Liver (tissue), 9 donors: ENCODE measurements around the gene PABPN1L. TPM values are rescaled to one million over a fixed set of nuclear protein-coding genes. Genes with fewer than 3 reads are reported as not detected.

Experiments
- DNase-seq: peaks from one replicate; pipeline ENCODE4 v3.0.0-alpha.2; 2017; ENCODE audit warnings: low spot score
- H3K27ac ChIP-seq, 2 donors: one replicate each; pipeline ENCODE4 v1.7.0; 2013; ENCODE audit warnings: inconsistent platforms in 2 of 2, low read length in 2 of 2, control low read depth in 1 of 2, low read depth in 1 of 2, mild to moderate bottlenecking in 1 of 2
- H3K27me3 ChIP-seq, 4 donors: one replicate each; pipeline versions ENCODE4 v1.6.1 to v1.7.0; 2013; ENCODE audit warnings: low read length in 3 of 4, inconsistent platforms in 1 of 4, mild to moderate bottlenecking in 1 of 4, moderate library complexity in 1 of 4; ENCODE audit not compliant: control insufficient read depth in 4 of 4, insufficient read depth in 4 of 4
- H3K36me3 ChIP-seq, 4 donors: one replicate each; pipeline versions ENCODE4 v1.6.1 to v1.7.0; 2013; ENCODE audit warnings: low read length in 3 of 4, mild to moderate bottlenecking in 3 of 4, low read depth in 1 of 4, moderate library complexity in 1 of 4; ENCODE audit not compliant: control insufficient read depth in 4 of 4, insufficient read depth in 3 of 4
- H3K4me1 ChIP-seq, 4 donors: one replicate each; pipeline versions ENCODE4 v1.6.1 to v1.7.0; 2013; ENCODE audit warnings: low read length in 3 of 4, mild to moderate bottlenecking in 3 of 4, moderate library complexity in 1 of 4; ENCODE audit not compliant: control insufficient read depth in 4 of 4, insufficient read depth in 4 of 4
- H3K4me3 ChIP-seq, 3 donors: one replicate each; pipeline versions ENCODE4 v1.6.1 to v1.7.0; 2013; ENCODE audit warnings: low read length in 3 of 3, control low read depth in 1 of 3, low read depth in 1 of 3, mild to moderate bottlenecking in 1 of 3
- H3K9ac ChIP-seq, 2 donors: one replicate each; pipeline ENCODE4 v1.7.0; 2013; ENCODE audit warnings: low read length in 2 of 2, mild to moderate bottlenecking in 2 of 2, moderate library complexity in 2 of 2, control low read depth in 1 of 2, low read depth in 1 of 2
- H3K9me3 ChIP-seq, 4 donors: one replicate each; pipeline versions ENCODE4 v1.6.1 to v1.7.0; 2013; ENCODE audit warnings: low read length in 3 of 4; ENCODE audit not compliant: control insufficient read depth in 4 of 4
- FOXA2 ChIP-seq: IDR thresholded peaks from 2 replicates; pipeline ENCODE4 v1.6.1; 2016; ENCODE audit warnings: antibody characterized with exemption
- GABPA ChIP-seq, 2 donors: IDR thresholded peaks in 1 of 2; conservative IDR thresholded peaks in 1 of 2; 2 replicates each; pipeline ENCODE4 v1.6.1; 2016; ENCODE audit warnings: antibody characterized with exemption in 2 of 2, mild to moderate bottlenecking in 1 of 2, moderate library complexity in 1 of 2
- HNF4A ChIP-seq, 2 donors: conservative IDR thresholded peaks; 2 replicates each; pipeline ENCODE4 v1.6.1; 2016; ENCODE audit warnings: antibody characterized with exemption in 2 of 2, mild to moderate bottlenecking in 2 of 2
- HNF4G ChIP-seq: IDR thresholded peaks from 2 replicates; pipeline ENCODE4 v1.6.1; 2016; ENCODE audit warnings: antibody characterized with exemption
- NR2F2 ChIP-seq: IDR thresholded peaks from 2 replicates; pipeline ENCODE4 v1.6.1; 2016; ENCODE audit warnings: antibody characterized with exemption
- RAD21 ChIP-seq, 2 donors: IDR thresholded peaks; 2 replicates each; pipeline ENCODE4 v1.6.1; 2016; ENCODE audit warnings: antibody characterized with exemption in 2 of 2, mild to moderate bottlenecking in 2 of 2
- SP1 ChIP-seq: IDR thresholded peaks from 2 replicates; pipeline ENCODE4 v1.6.1; 2018; ENCODE audit warnings: antibody characterized with exemption, mild to moderate bottlenecking
- TAF1 ChIP-seq: conservative IDR thresholded peaks from 2 replicates; pipeline ENCODE4 v1.6.1; 2016; ENCODE audit warnings: antibody characterized with exemption, mild to moderate bottlenecking
- YY1 ChIP-seq: IDR thresholded peaks from 2 replicates; pipeline ENCODE4 v1.6.1; 2016; ENCODE audit warnings: antibody characterized with exemption, mild to moderate bottlenecking
- WGBS: extraction: QIAGEN DNeasy Blood & Tissue Kit; methylation state at CpG from one replicate; pipeline ENCODE4 v1.1.7; 2013; 5-methylcytosine and 5-hydroxymethylcytosine counted together
- polyA plus RNA-seq, 2 donors: library from polyadenylated mRNA; stranded (reverse) in 1 of 2; unstranded in 1 of 2; fragments of 200-250 nt in 1 of 2; fragments of >200 nt in 1 of 2; fragmentation: Nextera tagmentation in 1 of 2; extraction: Ambion mirVana in 1 of 2; gene quantifications; one replicate each; pipeline versions ENCODE4 v1.2.1 to v1.2.3, GENCODE V29; 2013 to 2015
- total RNA-seq, 2 donors: library from RNA; depleted of rRNA; stranded (reverse); fragments of >200 nt; gene quantifications; one replicate each; pipeline ENCODE4 v1.2.3, GENCODE V29; 2014
- TF ChIP-seq, protein P1 (sequence below): IDR thresholded peaks from 2 replicates; pipeline ENCODE4 v1.6.1; 2016; ENCODE audit warnings: antibody characterized with exemption
- TF ChIP-seq, protein P2 (sequence below): fragments of 150-350 bp; IDR thresholded peaks from 2 replicates; pipeline ENCODE4 v1.5.1; 2017; ENCODE audit warnings: improper control_type of control experiment, low read depth, low read length; ENCODE audit not compliant: missing input control
- TF ChIP-seq, protein P3 (sequence below): IDR thresholded peaks from 2 replicates; pipeline ENCODE4 v1.6.1; 2016; ENCODE audit warnings: antibody characterized with exemption
- donor health status: healthy.
- donor health status: healthy.
- donor health status: healthy.
- donor health status: healthy.
- donor health status: healthy.

Gene PABPN1L
- total and polyA plus RNA-seq, 4 donors, result 0.09 TPM; not detected in 3

DNA sequence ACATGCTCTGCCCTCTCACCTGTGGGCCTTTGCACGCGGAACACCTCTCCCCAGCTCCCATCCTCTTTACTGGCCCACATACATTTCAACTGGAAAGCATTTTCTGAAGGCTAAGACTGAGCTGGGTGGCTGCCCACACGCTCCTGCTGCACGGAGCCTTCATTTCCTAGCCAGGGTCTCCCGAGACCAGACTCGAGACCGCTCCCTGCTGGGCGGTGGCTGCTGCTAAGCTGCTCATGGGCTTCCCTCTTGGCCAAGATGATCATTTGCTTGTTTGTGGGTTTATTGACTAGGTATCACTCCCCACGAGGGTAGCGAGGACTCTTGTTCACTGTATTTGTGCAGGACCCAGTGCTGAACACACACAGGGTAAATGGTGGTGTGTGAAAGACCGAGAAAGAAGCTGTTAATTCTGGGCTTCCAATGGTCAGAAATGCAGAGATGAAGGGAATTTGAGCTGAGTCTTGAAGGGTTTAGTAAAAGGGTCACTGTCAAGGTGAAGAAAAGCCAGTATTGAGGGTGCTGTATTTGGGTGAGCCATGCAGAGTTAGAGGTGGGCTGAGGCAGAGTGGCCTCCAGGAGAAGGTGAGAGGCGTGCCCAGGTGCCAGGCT lies 8.6 kb downstream of the PABPN1L start:
- Histone ChIP-seq H3K36me3 (peaks cover 8 to 39% (median 18%) of the 10 kb centered on the region in 4 donors), H3K27ac (peak overlapping the region; percentile 27 to 79), H3K27me3 (no peaks in the 10 kb centered on the region), H3K9me3 (no peaks in the 10 kb centered on the region), H3K4me1 (peaks cover 12 to 29% (median 22%) of the 10 kb centered on the region in 4 donors), H3K9ac (peak overlapping the region; percentile 49 to 68), H3K4me3 (peak overlapping the region; percentile 68 to 94 (median 84))
- 16% methylated on average over 12 of the region's 12 CpGs for WGBS
- DNase-seq, result peak; percentile 72
- TF ChIP-seq, protein P1, sequence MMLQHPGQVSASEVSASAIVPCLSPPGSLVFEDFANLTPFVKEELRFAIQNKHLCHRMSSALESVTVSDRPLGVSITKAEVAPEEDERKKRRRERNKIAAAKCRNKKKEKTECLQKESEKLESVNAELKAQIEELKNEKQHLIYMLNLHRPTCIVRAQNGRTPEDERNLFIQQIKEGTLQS, result no peak
- TF ChIP-seq RAD21 (IDR thresholded peaks at IDR 0.05) (peak; percentile 73 to 82), SP1 (no peak), NR2F2 (no peak)
- TF ChIP-seq, protein P2, sequence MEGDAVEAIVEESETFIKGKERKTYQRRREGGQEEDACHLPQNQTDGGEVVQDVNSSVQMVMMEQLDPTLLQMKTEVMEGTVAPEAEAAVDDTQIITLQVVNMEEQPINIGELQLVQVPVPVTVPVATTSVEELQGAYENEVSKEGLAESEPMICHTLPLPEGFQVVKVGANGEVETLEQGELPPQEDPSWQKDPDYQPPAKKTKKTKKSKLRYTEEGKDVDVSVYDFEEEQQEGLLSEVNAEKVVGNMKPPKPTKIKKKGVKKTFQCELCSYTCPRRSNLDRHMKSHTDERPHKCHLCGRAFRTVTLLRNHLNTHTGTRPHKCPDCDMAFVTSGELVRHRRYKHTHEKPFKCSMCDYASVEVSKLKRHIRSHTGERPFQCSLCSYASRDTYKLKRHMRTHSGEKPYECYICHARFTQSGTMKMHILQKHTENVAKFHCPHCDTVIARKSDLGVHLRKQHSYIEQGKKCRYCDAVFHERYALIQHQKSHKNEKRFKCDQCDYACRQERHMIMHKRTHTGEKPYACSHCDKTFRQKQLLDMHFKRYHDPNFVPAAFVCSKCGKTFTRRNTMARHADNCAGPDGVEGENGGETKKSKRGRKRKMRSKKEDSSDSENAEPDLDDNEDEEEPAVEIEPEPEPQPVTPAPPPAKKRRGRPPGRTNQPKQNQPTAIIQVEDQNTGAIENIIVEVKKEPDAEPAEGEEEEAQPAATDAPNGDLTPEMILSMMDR, result peak; percentile 58

DNA sequence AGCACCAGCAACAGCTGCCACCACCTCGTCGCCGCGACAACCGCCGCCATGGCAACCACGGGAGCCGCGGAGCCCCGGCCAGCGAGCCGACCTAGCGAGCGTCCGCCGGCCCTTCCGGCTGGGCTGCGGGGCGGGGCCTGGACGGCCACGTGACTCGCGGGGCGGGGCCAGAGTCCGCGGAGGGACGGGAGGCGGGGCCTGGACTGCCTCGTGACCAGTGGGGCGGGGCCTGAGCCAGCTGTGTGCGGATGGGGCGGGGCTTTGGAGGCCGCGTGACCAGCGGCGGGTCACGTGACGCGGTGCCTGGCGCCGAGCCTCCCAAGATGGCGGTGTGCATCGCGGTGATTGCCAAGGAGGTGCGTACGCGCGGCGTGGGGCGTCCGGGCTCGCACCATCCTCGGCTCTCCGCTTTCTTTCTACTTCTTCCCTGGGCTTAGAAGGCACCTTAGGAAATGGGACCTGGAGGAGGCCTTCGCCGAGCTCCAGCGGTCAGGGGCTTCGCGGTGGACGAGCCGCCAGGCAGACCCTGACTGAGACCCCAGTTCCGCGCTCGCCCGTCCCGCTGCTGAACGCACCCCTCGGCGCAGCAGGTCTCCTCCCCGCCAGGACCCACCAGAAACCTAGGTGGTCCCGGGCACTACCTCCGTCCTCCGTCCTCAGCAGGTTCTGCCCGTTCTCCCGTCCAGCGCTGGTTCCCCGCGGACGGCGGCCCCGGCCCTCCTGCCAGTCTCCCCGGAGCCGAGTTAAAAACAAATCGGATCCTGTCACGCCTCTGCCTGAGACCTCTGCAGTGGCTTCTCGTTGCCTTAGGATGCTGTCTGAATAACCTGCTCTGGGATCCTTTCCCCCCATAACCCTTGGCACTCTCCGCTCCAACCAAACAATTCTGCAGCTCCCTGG lies 9.4 kb downstream of the PABPN1L start, which contains the start of the genes GALNS and TRAPPC2L:
Gene GALNS, minus strand, starts transcription at position 120 of the 900 bp plus-strand sequence. Its CDS starts 70 bp downstream, at position 50.
Gene TRAPPC2L, plus strand, starts transcription at position 300 of the 900 bp plus-strand sequence. Its CDS starts 24 bp downstream, at position 324.
- peaks cover 8 to 31% (median 16%) of the 10 kb centered on the region in 4 donors for H3K36me3 ChIP-seq

More for the DNA sequence above, 9.4 kb downstream of the PABPN1L start, which contains the start of the genes GALNS and TRAPPC2L:
- H3K4me1 ChIP-seq, result peaks cover 12 to 29% (median 22%) of the 10 kb centered on the region in 4 donors
- peak within 1 kb of the TSS; percentile 49 to 68 for H3K9ac ChIP-seq
- H3K27me3 ChIP-seq, result no peaks in the 10 kb centered on the region
- under 1% methylated on average over 87 of the region's 87 CpGs for WGBS
- peak; percentile 100 for DNase-seq
- no peaks in the 10 kb centered on the region for H3K9me3 ChIP-seq
- peak within 1 kb of the TSS; percentile 27 to 79 for H3K27ac ChIP-seq
- TF ChIP-seq TAF1 (no peak), HNF4G (no peak), GABPA (IDR thresholded peaks at IDR 0.05 in 1 of 2, conservative IDR thresholded peaks at IDR 0.05 in 1 of 2) (peak in 1 of 2 donors; percentile 47), HNF4A (conservative IDR thresholded peaks at IDR 0.05) (no peak), FOXA2 (no peak), YY1 (peak; percentile 98)
- TF ChIP-seq, protein P2, result no peak
- TF ChIP-seq, protein P3, sequence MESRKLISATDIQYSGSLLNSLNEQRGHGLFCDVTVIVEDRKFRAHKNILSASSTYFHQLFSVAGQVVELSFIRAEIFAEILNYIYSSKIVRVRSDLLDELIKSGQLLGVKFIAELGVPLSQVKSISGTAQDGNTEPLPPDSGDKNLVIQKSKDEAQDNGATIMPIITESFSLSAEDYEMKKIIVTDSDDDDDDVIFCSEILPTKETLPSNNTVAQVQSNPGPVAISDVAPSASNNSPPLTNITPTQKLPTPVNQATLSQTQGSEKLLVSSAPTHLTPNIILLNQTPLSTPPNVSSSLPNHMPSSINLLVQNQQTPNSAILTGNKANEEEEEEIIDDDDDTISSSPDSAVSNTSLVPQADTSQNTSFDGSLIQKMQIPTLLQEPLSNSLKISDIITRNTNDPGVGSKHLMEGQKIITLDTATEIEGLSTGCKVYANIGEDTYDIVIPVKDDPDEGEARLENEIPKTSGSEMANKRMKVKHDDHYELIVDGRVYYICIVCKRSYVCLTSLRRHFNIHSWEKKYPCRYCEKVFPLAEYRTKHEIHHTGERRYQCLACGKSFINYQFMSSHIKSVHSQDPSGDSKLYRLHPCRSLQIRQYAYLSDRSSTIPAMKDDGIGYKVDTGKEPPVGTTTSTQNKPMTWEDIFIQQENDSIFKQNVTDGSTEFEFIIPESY, result no peak
- TF ChIP-seq, protein P1, result no peak
- peak within 1 kb of the TSS; percentile 68 to 94 (median 84) for H3K4me3 ChIP-seq
